ENCODE results near the gene EHD4.

DNA sequence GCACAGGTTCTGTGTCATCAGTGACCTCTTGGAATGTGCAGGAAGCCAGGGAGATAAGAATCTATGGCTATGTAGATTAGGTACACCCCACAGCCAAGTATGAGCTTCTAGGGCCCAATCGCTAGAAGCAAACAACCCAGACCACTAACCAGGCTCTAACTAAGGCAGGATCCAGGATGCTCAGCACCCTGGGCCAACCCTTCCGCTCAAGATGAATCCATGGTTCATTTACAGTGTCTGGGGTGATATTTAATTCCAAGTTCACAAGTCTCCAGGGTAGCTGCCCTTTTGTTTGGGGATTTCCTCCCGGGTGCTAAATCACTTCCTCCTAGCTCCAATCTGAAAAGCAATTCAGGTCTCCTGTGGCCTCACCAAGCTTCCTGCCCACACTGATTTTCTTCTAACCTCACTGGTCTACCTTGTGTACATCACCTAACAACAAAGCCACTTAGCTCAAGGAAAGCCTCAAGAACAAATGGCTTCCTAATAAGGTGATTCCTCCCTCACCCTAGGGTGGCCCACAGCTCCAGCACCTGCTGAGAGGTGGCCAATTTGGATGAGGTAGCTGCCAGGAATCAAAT lies 2.4 kb downstream of the EHD4 start:
- TF ChIP-seq, protein P1, sequence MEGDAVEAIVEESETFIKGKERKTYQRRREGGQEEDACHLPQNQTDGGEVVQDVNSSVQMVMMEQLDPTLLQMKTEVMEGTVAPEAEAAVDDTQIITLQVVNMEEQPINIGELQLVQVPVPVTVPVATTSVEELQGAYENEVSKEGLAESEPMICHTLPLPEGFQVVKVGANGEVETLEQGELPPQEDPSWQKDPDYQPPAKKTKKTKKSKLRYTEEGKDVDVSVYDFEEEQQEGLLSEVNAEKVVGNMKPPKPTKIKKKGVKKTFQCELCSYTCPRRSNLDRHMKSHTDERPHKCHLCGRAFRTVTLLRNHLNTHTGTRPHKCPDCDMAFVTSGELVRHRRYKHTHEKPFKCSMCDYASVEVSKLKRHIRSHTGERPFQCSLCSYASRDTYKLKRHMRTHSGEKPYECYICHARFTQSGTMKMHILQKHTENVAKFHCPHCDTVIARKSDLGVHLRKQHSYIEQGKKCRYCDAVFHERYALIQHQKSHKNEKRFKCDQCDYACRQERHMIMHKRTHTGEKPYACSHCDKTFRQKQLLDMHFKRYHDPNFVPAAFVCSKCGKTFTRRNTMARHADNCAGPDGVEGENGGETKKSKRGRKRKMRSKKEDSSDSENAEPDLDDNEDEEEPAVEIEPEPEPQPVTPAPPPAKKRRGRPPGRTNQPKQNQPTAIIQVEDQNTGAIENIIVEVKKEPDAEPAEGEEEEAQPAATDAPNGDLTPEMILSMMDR (conservative IDR thresholded peaks at IDR 0.05), result no peak
- TF ChIP-seq ZFX (IDR thresholded peaks at IDR 0.05), result no peak
